Measurements from ENCODE around the gene NGFR.

GRCh38 chr17:49549311-49549605 lies 54.2 kb downstream of the NGFR start:
- no peak for TF ChIP-seq EZH2 (IDR thresholded peaks at IDR 0.05; ENCODE audit: insufficient read depth, poor library complexity, severe bottlenecking)
- TF ChIP-seq EZH2phosphoT487 (IDR thresholded peaks at IDR 0.05; ENCODE audit: insufficient read depth, low read depth) = no peak
